WTC11 (cell line): ENCODE results near the gene ZC3H12A.

Experiments used
- HMGA2 ChIP-seq: fragments of 250-450 bp; sonication (Bioruptor Pico); IDR thresholded peaks from 2 replicates; pipeline ENCODE4 v1.4.0; 2021; ENCODE audit warnings: mild to moderate bottlenecking, moderate library complexity
- JUN ChIP-seq: sonication (generic); formaldehyde crosslinking; IDR thresholded peaks from 2 replicates; pipeline ENCODE4 v1.8.0; 2023; ENCODE audit warnings: mild to moderate bottlenecking, missing genetic modification reagents
- MAX ChIP-seq: sonication (generic); formaldehyde crosslinking; IDR thresholded peaks from 2 replicates; pipeline ENCODE4 v1.8.0; 2022; ENCODE audit warnings: mild to moderate bottlenecking, missing genetic modification reagents
- PRDM15 ChIP-seq: sonication (generic); formaldehyde crosslinking; IDR thresholded peaks from 2 replicates; pipeline ENCODE4 v1.8.0; 2022; ENCODE audit warnings: missing genetic modification reagents
- ZNF121 ChIP-seq: sonication (generic); formaldehyde crosslinking; IDR thresholded peaks from 2 replicates; pipeline ENCODE4 v1.8.0; 2023; ENCODE audit warnings: missing genetic modification reagents
- TF ChIP-seq, protein P1 (sequence below): fragments of 200-600 bp; IDR thresholded peaks from 2 replicates; pipeline ENCODE4 v1.8.0; 2022; ENCODE audit warnings: antibody characterized with exemption
- TF ChIP-seq, protein P2 (sequence below): sonication (generic); formaldehyde crosslinking; IDR thresholded peaks from 2 replicates; pipeline ENCODE4 v1.8.0; 2023; ENCODE audit warnings: missing genetic modification reagents, mild to moderate bottlenecking, borderline replicate concordance

DNA sequence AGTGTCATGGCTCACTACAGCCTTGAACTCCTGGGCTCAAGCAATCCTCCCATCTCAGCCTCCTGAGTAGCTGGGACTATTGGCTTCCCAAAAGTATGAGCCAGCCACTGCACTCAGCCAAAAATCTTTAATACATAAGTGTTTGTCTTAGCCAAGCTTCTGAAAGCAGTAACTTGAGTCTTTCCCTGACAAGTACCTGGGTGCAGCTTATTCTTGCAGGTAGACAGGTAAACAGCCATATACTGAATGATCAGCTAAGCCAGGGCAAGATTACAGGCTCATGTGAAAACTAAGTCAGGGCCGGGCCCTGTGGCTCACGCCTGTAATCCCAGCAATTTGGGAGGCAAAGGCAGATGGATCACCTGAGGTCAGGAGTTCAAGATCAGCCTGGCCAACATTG is 32.4 kb downstream of the ZC3H12A start:
- no peak for TF ChIP-seq HMGA2
- TF ChIP-seq, protein P1, sequence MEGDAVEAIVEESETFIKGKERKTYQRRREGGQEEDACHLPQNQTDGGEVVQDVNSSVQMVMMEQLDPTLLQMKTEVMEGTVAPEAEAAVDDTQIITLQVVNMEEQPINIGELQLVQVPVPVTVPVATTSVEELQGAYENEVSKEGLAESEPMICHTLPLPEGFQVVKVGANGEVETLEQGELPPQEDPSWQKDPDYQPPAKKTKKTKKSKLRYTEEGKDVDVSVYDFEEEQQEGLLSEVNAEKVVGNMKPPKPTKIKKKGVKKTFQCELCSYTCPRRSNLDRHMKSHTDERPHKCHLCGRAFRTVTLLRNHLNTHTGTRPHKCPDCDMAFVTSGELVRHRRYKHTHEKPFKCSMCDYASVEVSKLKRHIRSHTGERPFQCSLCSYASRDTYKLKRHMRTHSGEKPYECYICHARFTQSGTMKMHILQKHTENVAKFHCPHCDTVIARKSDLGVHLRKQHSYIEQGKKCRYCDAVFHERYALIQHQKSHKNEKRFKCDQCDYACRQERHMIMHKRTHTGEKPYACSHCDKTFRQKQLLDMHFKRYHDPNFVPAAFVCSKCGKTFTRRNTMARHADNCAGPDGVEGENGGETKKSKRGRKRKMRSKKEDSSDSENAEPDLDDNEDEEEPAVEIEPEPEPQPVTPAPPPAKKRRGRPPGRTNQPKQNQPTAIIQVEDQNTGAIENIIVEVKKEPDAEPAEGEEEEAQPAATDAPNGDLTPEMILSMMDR, result no peak
- TF ChIP-seq ZNF121 (CRISPR knock-in tag), result no peak
- TF ChIP-seq, protein P2, sequence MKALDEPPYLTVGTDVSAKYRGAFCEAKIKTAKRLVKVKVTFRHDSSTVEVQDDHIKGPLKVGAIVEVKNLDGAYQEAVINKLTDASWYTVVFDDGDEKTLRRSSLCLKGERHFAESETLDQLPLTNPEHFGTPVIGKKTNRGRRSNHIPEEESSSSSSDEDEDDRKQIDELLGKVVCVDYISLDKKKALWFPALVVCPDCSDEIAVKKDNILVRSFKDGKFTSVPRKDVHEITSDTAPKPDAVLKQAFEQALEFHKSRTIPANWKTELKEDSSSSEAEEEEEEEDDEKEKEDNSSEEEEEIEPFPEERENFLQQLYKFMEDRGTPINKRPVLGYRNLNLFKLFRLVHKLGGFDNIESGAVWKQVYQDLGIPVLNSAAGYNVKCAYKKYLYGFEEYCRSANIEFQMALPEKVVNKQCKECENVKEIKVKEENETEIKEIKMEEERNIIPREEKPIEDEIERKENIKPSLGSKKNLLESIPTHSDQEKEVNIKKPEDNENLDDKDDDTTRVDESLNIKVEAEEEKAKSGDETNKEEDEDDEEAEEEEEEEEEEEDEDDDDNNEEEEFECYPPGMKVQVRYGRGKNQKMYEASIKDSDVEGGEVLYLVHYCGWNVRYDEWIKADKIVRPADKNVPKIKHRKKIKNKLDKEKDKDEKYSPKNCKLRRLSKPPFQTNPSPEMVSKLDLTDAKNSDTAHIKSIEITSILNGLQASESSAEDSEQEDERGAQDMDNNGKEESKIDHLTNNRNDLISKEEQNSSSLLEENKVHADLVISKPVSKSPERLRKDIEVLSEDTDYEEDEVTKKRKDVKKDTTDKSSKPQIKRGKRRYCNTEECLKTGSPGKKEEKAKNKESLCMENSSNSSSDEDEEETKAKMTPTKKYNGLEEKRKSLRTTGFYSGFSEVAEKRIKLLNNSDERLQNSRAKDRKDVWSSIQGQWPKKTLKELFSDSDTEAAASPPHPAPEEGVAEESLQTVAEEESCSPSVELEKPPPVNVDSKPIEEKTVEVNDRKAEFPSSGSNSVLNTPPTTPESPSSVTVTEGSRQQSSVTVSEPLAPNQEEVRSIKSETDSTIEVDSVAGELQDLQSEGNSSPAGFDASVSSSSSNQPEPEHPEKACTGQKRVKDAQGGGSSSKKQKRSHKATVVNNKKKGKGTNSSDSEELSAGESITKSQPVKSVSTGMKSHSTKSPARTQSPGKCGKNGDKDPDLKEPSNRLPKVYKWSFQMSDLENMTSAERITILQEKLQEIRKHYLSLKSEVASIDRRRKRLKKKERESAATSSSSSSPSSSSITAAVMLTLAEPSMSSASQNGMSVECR (CRISPR knock-in tag), result no peak
- no peak for TF ChIP-seq MAX (CRISPR knock-in tag)
- no peak for TF ChIP-seq JUN (CRISPR knock-in tag)
- TF ChIP-seq PRDM15, result no peak
